Epithelial cell of esophagus (primary cell): ENCODE results near the gene KRTAP10-8.
"Not testable (repeated sequence)": the region's sequence is repeated elsewhere in the genome, so short reads cannot be mapped to it uniquely, and the experiment has no call there.

ENCODE experiments used
- DNase-seq: peaks from one replicate; pipeline ENCODE4 v3.0.0; 2010; ENCODE audit warnings: low read depth
- H3K4me3 ChIP-seq: 2 replicates; pipeline ENCODE4 v1.5.1; 2011; ENCODE audit warnings: mild to moderate bottlenecking, low read length, control low read depth
- TF ChIP-seq, protein P1 (sequence below): IDR thresholded peaks from 2 replicates; pipeline ENCODE4 v1.5.1; 2011; ENCODE audit warnings: low read depth, mild to moderate bottlenecking, low read length, control low read depth, inconsistent platforms; ENCODE audit not compliant: insufficient read depth; ENCODE audit errors: missing control alignments

The KRTAP10-8 gene

DNA sequence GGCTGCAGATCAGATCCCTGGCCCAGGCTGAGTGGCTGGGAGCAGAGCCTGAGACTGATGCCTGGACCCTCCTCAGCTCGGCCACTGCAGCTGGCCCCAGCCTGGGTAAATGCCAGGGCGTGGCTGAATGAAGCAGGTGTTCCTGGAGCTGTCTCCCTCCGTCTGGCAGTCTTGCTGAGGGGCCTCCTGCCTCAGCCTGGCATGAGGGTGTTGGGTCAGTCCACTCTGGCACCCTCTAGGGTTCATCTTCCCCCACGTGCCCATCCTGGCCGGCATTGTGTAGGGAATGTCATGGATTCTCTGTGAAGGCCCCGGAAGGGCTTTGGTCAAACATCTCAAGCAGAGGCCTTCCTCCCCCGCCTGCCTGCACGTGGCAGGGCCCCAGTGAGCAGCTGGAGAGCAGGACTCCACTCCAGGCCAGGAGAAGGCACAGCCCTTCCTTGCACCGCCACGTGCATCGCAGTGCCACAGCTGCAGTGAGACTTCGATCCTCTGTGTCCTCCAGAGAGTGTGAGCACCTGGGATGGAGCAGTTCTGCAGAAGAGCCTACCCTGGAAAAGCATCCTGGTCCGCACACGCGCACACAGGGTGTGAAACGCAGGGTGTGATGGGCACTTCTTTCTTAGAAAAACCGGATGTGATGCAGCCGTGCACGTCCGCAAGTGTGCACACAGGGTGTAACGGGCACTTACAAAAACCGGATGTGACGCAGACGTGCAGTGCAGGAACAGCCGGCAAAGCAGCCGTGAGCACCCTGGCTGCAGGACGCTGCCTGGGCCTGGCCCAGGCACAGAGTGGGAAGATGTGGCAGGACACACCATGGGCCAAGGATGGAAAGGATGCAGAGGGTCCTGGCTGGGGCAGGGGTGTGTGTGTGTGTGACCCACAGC lies 43.0 kb upstream of the KRTAP10-8 start:
- no peak for DNase-seq
- no peak overlapping the region for H3K4me3 ChIP-seq
- TF ChIP-seq, protein P1, sequence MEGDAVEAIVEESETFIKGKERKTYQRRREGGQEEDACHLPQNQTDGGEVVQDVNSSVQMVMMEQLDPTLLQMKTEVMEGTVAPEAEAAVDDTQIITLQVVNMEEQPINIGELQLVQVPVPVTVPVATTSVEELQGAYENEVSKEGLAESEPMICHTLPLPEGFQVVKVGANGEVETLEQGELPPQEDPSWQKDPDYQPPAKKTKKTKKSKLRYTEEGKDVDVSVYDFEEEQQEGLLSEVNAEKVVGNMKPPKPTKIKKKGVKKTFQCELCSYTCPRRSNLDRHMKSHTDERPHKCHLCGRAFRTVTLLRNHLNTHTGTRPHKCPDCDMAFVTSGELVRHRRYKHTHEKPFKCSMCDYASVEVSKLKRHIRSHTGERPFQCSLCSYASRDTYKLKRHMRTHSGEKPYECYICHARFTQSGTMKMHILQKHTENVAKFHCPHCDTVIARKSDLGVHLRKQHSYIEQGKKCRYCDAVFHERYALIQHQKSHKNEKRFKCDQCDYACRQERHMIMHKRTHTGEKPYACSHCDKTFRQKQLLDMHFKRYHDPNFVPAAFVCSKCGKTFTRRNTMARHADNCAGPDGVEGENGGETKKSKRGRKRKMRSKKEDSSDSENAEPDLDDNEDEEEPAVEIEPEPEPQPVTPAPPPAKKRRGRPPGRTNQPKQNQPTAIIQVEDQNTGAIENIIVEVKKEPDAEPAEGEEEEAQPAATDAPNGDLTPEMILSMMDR = no peak

DNA sequence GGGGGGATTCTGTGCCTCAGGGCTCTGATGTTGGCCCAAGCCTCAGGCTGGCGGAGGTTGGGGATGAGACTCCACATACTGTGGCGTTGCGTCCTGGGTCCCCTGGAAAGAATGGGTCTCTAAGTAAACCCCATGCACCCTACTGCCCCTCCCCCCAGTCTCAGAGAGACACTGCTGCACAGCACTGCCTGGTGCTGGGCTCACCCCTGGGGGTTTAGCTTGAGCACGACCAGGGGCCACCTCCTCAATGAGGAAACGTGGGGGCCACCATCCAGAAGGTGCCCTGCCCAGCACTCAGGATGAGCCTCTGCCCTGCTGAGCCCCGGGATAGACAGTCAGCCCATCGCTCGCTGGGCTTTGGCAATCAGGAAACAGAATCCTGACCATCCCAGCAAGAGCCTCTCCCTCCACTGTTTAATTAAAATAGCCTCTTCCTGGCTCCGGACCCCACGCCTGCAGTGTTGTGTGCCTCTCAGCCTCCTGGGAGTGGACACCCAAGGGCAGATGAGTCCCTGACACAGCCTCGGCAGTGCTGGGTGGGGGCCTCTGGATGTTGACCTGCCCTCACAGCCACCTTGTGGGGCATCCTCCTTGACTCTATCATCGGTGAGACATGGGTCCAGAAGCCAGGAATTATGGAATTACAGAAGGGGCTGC lies 41.9 kb upstream of the KRTAP10-8 start:
- no peak overlapping the region for H3K4me3 ChIP-seq
- TF ChIP-seq, protein P1 = no peak
- no peak for DNase-seq

GRCh38 chr21:44571296-44571695 lies 40.6 kb upstream of the KRTAP10-8 start:
- TF ChIP-seq, protein P1 = no peak

DNA sequence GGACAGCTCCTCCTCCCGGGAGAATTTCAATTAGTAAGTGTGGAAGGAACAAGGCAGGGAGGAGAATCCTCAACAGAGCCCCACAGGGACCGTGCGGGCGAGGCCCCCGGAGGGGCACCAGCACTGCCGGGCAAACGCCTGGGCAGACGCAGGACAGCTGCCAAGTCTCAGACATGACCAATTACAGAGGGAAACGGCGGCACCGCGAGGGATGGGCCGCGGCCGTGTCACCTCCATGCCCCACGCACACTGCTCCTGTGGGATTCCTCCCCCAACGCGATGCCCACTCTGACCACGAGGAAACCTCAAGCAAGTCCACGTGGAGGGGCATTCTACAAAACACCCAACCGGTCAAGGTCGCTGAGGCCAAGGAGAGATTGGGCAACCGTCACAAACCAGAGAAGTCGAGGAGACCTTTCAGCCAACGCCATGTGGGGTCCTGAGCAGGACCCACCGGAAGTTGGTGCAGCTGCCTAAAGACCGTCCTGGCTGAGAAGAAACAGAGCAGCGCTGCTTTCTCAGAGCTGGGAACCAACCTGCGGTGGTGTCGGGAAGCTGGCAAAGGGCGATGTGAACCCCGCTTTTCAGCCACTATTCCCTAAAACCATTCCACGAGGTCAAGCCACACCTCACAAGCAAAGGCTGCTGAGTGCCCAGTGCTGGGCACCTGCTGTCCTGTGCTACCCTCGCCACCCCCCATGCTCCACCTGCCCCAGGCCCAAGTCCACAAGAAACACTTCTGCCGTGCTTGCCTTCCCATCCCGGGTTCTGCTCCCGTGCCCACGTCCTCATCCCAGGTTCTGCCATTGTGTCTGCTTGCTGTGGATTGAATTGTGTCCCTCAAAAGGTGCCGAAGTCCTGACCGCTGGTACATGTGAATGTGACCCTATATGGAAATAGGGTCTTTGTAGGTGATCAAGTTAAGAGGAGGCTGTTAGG lies 39.8 kb upstream of the KRTAP10-8 start:
- no peak overlapping the region for H3K4me3 ChIP-seq
- TF ChIP-seq, protein P1 = no peak
- no peak for DNase-seq

More at GRCh38 chr21:44571296-44571695, 40.6 kb upstream of the KRTAP10-8 start:
- DNase-seq = no peak
- H3K4me3 ChIP-seq = no peak overlapping the region

DNA sequence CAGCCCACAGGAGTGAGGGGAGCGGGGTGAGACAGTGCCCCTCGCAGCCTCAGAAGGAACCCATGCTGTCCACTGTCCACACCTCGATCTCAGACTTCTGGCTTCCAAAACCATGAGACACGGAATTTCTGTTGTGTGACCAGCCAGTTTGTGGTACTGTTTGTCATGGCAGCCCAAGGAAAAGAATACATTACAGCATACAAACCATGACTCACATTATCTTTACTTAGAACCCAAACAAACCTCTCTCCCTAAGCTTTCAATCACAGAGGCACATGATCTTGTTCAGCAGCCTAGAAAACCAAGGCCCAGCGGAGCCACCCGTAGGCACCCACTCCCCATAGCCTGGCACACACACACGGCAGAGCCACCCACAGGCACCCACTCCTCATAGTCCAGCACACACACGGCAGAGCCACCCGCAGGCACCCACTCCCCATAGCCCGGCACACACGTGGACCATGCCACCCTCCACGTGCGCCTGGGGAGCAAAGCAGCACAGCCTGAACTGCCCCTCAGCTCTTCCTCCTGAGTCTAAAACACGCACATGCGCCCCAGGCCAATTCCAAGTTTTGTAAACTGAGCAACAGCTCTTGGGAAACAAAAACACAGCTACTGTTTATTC lies 38.8 kb upstream of the KRTAP10-8 start:
- TF ChIP-seq, protein P1 = no peak
- H3K4me3 ChIP-seq = no peak overlapping the region
- DNase-seq = no peak

GRCh38 chr21:44573630-44574456 lies 38.0 kb upstream of the KRTAP10-8 start, which contains the start of gene KRTAP10-4:
TSS of gene KRTAP10-4 (plus strand) at chr21:44573729. CDS start at chr21:44573759, 30 bp downstream.
- H3K4me3 ChIP-seq, DNase-seq: not testable (repeated sequence)
